Stomach (tissue), 4 donors: Measurements from ENCODE around the gene ALG14.

Source experiments
- CTCF ChIP-seq, 7 experiments: fragments of 450-650 bp in 4 of 7; fragments of 200-600 bp in 3 of 7; sonication (generic) in 3 of 7; IDR thresholded peaks; one replicate each; pipeline ENCODE4 v1.5.1; 2016 to 2019; ENCODE audit warnings: antibody characterized with exemption in 7 of 7, control low read depth in 2 of 7, mild to moderate bottlenecking in 1 of 7
- POLR2A ChIP-seq, 4 donors: fragments of 450-650 bp; IDR thresholded peaks; one replicate each; pipeline ENCODE4 v1.6.1; 2016; ENCODE audit warnings: antibody characterized with exemption in 4 of 4, control low read depth in 2 of 4, mild to moderate bottlenecking in 1 of 4, moderate library complexity in 1 of 4

GRCh38 chr1:95034506-95034905, 38.2 kb downstream of the ALG14 start:
- no peak for TF ChIP-seq CTCF (IDR thresholded peaks at IDR 0.05)
- TF ChIP-seq POLR2A (IDR thresholded peaks at IDR 0.05): no peak
